Putamen (tissue), 1 donor: Measurements from ENCODE around the gene TMEM248.
"Not testable (repeated sequence)": the region's sequence is repeated elsewhere in the genome, so short reads cannot be mapped to it uniquely, and the experiment has no call there.

ENCODE experiments used
- DNase-seq: peaks from one replicate; pipeline ENCODE4 v3.0.0-alpha.2; 2016; ENCODE audit warnings: low spot score

TMEM248 gene

GRCh38 chr7:66908598-66908997 is 12.4 kb upstream of the TMEM248 start:
- DNase-seq, result not testable (repeated sequence)

GRCh38 chr7:66910789-66911188 is 10.2 kb upstream of the TMEM248 start:
- DNase-seq, result no peak

GRCh38 chr7:66911191-66911590 is 9.8 kb upstream of the TMEM248 start:
- DNase-seq, result not testable (repeated sequence)

GRCh38 chr7:66912195-66912594 is 8.8 kb upstream of the TMEM248 start:
- no peak for DNase-seq

GRCh38 chr7:66913118-66914037 is 7.6 kb upstream of the TMEM248 start:
- no peak for DNase-seq

DNA sequence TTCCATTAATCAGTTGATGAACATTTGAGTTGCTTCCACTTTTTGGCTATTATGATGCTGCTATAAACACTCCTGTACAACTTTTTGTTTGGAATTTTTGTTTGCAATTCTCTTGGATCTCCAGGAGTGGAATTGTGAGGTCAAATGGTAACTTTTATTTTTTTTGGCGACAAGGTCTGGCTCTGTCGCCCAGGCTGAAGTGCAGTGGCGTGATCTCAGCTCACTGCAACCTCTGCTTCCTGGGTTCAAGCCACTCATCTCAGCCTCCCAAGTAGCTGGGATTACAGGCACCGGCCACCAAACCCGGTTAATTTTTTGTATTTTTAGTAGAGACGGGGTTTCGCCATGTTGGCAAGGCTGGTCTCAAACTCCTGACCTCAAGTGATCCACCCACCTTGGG is 3.1 kb upstream of the TMEM248 start:
- not testable (repeated sequence) for DNase-seq

DNA sequence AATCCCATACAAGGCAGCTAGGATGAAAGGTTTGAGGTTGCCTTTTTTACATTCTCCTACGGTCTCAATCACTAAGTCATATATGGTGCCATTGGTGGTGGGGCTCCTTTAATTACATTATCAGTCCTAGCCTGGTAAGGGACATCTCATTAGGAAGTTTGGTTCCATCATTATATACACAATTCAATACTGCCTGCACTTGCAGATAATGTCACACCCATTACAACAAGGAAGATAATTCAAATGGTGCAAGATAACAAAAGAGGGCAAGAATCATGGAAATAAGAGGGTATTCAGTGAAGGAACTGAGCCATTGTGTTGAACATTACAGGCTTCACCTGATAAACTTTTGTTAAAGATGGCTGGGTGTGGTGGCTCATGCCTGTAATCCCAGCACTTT is 1.7 kb upstream of the TMEM248 start:
- no peak for DNase-seq

DNA sequence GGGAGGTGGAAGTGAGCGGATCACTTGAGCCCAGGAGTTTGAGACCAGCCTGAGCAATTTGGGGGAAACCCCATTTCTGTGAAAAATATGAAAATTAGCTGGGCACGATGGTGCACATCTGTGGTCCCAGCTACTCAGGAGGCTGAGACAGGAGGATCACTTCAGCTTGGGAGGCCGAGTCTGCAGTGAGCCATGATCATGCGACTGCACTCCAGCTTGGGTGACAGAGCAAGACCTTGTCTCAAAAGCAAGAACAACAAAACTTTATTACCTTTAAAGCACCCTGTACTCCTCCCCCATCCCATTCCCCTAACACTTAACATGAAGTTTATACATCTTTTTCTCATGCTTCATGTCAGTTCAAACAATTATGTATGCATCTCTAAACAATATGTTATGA is 1.3 kb upstream of the TMEM248 start:
- no peak for DNase-seq

- DNase-seq, result no peak
These were observed 769 bp upstream of the TMEM248 start for GRCh38 chr7:66920256-66920655.

DNA sequence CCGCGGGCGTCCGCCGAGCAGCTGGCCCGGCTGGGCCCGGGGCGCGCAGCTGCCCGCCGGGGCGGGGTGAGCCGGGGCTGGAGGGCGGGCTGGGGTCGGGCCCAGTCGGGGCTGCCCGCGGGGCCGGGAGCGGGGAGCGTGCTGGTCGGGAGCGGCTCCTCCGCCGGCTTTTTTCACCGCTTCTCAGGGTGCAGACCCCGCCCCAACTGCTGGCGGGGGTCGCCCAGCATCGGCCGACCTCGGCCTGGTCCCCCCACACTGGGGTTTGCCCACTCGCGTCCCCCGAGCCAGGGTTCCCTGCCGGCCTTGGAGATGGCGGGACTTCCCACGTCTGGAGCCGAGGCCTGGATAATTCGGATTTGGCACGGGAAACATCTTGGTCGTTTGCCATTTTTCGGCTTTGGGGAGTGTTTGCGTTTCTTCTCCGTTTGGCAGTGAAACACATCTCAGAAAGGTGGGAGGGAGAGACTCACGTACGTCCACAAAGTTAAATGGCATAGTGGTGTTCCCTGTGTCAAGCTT is 432 bp downstream of the TMEM248 start:
- DNase-seq, result peak; percentile 41

DNA sequence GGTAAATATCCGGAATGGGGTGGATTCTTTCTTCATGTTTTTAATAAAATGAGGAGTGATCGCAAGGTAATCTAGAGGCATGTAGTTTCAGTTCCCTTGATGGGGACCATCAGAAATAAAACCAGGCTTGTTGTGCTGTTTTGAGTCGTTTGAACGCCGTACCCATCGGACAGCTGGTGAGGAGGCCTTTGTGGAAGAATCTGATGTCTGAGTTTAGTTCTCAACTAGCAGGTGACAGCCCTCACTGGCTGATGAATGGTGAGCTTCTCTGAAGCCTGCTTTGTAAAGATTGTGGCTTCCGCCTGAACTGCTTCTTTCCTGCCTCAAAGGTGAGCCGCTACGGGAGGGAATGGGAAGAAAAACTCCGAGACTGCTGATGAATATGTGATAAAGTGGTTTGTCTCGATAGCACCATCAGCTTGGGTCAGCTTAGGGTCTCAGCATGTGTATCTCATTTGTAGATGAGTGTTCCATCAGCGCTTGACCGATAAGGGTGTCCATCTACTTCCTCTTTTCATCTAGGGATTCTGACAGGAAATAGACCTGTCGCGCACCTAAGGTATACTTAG is 977 bp downstream of the TMEM248 start:
- peak; percentile 2 for DNase-seq

GRCh38 chr7:66925255-66925654 is 4.2 kb downstream of the TMEM248 start:
- DNase-seq, result no peak

DNA sequence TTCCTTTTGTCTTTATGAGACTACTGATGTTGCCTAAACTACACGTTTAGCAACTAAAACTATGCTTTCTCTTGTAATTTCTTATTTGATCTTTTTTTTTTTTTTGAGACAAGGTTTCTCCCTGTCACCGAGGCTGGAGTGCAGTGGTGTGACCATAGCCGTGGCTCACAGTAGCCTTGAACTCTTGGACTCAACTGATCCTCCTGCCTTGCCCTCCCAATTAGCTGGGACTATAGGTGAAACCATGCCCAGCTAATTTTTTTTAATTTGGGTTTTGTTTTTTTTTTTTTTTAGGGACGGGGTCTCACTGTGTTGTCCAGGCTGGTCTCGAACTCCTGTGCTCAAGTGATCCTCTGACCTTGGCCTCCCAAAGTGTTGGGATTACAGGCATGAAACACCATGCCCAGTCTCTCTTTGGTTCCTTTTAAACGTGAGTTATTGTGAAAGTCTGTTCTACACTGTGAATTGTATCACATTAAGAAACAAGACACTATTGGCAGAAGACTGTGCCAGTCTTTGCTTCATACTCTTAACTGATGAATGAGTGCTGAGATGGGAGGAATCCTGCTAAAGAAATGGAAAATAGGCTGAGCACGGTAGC is 6.4 kb downstream of the TMEM248 start:
- DNase-seq, result no peak

DNA sequence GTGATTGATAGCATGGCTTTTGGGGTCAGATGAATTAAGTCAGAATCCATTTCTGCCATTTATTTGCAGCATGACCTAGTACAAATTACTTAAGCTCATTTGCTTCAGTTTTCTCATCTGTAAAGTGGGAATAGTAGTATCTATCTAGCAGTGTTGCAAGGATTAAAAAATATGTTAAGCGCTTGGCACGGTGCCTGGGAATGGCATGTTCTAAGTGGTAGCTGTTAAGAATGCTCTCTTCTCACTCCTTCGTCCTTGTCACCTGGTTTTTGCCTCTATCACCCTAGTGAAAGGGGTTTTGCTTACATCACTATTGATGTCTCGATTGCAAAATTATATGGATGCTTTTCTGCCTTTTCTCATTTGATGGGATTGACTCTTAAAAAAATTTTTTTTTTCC is 7.4 kb downstream of the TMEM248 start:
- no peak for DNase-seq

- no peak for DNase-seq
These were observed 8.1 kb downstream of the TMEM248 start for GRCh38 chr7:66929165-66929564.

DNA sequence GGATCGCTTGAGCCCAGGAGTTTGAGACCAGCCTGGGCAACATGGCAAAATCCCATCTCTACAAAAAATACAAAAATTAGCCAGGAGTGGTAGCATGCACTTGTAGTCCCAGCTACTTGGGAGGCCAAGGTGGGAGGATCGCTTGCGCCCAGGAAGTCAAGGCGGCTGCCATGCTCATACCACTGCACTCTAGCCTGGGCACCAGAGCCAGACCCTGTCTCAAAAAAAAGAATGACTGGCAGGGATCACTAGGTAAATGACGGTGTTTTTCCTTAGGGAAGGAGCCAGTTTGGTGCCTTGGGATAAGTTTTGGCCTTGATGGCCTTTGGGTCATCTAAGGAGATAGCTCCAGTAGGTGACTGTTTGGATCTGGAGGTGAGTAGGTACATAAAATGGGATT is 8.9 kb downstream of the TMEM248 start:
- DNase-seq, result no peak

DNA sequence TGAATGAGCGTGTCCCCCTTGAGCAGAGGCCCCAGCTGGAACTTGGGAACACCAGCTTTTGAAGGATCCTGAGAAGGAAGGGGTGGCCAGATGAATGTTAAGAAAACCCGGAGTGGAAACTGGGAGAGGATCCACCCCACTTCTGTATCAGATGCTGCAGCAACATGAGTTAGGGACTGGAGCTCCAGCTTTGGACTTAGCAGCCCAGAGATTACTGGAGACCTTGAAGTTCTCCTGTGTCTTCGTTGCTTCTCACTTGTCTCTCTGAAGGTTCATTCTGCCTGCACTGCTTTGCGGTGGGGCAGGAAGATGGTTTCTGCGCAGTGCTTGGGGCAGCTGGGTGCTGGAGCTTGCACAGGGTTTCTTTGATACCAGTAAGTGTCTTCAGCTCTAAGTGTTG is 9.3 kb downstream of the TMEM248 start:
- DNase-seq, result no peak

- DNase-seq, result no peak
These were observed 12.4 kb downstream of the TMEM248 start for GRCh38 chr7:66933469-66933868.

GRCh38 chr7:66937940-66938339 is 16.9 kb downstream of the TMEM248 start:
- no peak for DNase-seq

- no peak for DNase-seq
These were observed 18.3 kb downstream of the TMEM248 start for GRCh38 chr7:66939325-66939724.

DNA sequence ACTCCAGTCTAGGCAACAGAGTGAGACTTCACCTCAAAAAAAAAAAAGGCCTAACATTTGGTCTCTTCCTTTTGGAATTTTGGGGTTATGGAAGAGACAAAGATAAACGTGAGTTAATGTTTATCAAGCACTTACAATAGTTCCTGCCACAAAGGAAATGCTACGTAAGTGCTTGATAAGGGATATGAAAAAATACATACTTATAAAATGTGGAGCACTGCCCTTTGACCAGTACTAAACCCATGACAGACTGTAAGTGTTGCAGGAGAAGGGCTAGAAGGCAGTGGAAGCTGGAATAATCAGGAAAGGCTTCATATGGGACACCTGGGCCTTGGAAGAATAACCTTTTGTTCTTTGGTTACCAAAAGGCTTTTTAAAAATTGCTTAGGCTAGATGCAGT is 25.5 kb downstream of the TMEM248 start:
- no peak for DNase-seq

DNA sequence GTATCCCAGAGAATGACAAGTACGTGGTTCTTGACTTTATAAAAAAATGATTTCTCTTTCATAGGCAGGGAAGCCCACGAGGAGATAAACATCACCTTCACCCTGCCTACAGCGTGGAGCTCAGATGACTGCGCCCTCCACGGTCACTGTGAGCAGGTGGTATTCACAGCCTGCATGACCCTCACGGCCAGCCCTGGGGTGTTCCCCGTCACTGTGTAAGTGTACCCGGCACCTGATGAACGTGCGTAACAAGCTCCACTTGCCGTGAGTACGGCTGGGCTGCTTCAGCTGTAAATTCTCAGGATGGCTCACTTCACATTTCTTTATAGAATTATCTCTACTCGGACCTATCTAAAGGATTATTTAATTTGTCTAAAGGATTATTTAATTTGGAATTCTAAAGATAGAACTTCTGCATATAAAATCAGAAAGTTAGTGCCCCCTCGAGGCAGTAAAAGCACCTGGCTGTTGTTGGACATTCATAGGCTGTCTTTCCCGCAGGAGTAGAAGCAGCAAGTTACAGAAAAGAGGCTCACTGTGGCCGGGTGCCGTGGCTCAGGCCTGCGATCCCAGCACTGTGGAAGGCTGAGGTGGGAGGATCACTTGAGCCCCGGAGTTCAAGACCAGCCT is 27.6 kb downstream of the TMEM248 start:
- no peak for DNase-seq

- DNase-seq, result no peak
These were observed 29.3 kb downstream of the TMEM248 start for GRCh38 chr7:66950311-66950710.
